Measurements from ENCODE around the gene ARHGDIG. TPM values are rescaled to one million over a fixed set of nuclear protein-coding genes. Genes with fewer than 3 reads are reported as not detected.

ARHGDIG gene
- total and polyA plus RNA-seq, 9 of the 15 experiments (the other 6 are each of a cell fraction or from before 2014, with no cell fraction given), result 0.36 to 2.5 (median 0.64) TPM; not detected in 2

DNA sequence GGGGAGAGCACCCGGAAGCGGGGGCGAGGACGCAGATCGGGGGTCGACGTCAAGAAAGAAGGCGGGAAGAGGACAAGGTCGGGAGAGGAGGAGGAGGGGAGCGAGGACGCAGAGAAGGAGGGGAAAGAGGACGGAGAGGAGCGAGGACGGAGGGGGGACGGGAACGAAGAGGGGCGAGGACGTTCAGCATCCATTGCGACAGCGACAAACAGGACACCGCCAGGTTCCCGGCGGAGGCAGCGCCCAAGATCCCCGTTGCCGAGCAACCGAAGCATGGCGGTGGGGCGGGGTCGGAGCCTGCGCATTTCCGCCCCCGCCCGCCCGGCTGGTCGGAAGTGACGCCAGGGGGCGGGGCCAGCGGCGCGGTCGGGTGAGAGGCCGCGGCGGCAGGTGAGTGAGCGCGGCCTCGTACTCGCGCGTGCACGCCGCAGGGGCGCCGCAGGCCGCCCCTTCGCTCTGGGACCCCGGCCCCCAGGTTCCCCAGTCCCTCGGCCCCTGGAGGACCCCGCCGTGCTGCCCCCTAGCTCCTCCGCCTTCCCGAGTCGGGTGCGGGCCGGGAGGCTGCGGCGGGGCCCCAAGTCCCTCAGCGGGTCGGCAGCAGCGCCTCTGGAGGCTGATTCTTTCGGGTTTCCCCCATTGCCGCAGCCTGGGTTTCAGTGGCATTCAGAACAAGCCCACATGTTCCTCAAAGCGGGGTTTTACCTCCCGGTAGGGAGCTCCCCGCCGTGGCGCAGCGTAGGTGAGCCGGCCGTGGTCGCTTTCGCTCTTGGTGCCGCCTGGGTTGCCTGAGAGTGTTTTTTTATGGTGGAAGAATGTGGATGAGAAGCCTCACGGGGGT lies 45.7 kb upstream of the ARHGDIG start, which contains the start of gene FAM234A (continued):
- TF ChIP-seq ETV5 (CRISPR knock-in tag; IDR thresholded peaks at IDR 0.05; ENCODE audit: low read depth), result 0 out of 2 replicates have a peak, but pooled peaks have one; percentile 14
- no peak for TF ChIP-seq SETDB1 (IDR thresholded peaks at IDR 0.05; ENCODE audit: low read length)

DNA sequence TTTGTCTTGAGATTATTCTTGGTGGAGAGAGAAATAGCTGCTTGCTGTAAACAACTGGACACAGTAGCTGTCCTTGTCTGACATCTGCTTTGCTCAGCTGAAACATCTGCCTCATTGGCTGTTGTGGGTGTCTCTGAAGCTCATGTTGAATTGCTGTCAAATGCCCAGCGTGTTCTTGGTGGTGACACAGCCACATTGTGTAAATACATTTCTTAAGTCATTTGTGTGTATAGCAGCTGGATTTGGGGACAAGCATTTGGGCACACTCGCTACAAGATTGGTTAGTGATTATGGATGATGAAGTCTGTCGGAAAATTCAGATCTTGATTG lies 40.5 kb upstream of the ARHGDIG start:
- ATAC-seq, result peak; percentile 19; the same call in 2 of the 3 replicates
- Histone ChIP-seq H3K9ac (ENCODE audit: insufficient read depth in 1 of 2, low read depth in 2 of 2, low read length in 2 of 2) (peak overlapping the region; percentile 24 to 43; a peak in 2 of 4 replicates), H3K36me3 (ENCODE audit: control insufficient read depth, insufficient read depth, low read length) (no peaks in the 10 kb centered on the region), H2AFZ (ENCODE audit: low read depth, low read length) (0 out of 2 replicates have a peak overlapping the region, but pooled peaks have one; percentile 1), H3K4me3 (no peak overlapping the region), H3K9me1 (ENCODE audit: control insufficient read depth, insufficient read depth, low read length) (no peaks in the 10 kb centered on the region), H3K9me3 (replicated peaks; ENCODE audit: control insufficient read depth, insufficient read depth, low read depth, low read length) (no peaks in the 10 kb centered on the region; the same call in 1 of the 2 replicates), H3K4me1 (replicated peaks in 1 of 2; ENCODE audit: control insufficient read depth in 2 of 2, insufficient read depth in 2 of 2, low read length in 2 of 2) (peaks cover 21 to 37% of the 10 kb centered on the region in 2 experiments), H3K4me2 (ENCODE audit: insufficient read depth, low read length) (peak overlapping the region; percentile 28), H3K79me2 (ENCODE audit: control insufficient read depth, insufficient read depth, low read length) (peaks cover 49% of the 10 kb centered on the region), H3K27me3 (ENCODE audit: control insufficient read depth in 2 of 2, insufficient read depth in 2 of 2, low read length in 2 of 2) (no peaks in the 10 kb centered on the region), H3K27ac (ENCODE audit: extremely low read depth, low read depth, low read length) (peak overlapping the region; percentile 53; the same call in 2 of the 3 replicates), H4K20me1 (replicated peaks; ENCODE audit: control insufficient read depth, insufficient read depth, low read length) (no peaks in the 10 kb centered on the region)
- POLR2A ChIA-PET, result interaction anchor here (0.8 to 1.5 kb wide), 4 partner anchors 9 to 103 kb away, joined by 3 to 7 read pairs (median 5); partner anchors contain the start of gene LUC7L
- in situ Hi-C loops (cut with MboI) (no loop called here), intact Hi-C loops (cut with micrococcal nuclease) (loop anchor here (5.0 kb wide), 1 partner anchor 112 kb away; the partner anchor contains the start of gene AXIN1)
- 12% methylated on average over 3 of the region's 3 CpGs for WGBS (ENCODE audit: insufficient coverage, low coverage, missing lambda C conversion rate)
- FAIRE-seq, result peak; percentile 79
- CTCF ChIA-PET (ENCODE audit: low intra/inter-chr PET ratio), result no interaction called here
- peak in 2 of 4 experiments; percentile 20 to 41 for DNase-seq (ENCODE audit: extremely low read depth in 1 of 4, low spot score in 3 of 4)
- BruUV-seq (replicated peaks), result no TSS peak
- TF ChIP-seq SIN3B (IDR thresholded peaks at IDR 0.05; ENCODE audit: low read depth), result no peak
- TF ChIP-seq FOXA1 (IDR thresholded peaks at IDR 0.05; ENCODE audit: borderline replicate concordance), result no peak
- TF ChIP-seq, protein P1, sequence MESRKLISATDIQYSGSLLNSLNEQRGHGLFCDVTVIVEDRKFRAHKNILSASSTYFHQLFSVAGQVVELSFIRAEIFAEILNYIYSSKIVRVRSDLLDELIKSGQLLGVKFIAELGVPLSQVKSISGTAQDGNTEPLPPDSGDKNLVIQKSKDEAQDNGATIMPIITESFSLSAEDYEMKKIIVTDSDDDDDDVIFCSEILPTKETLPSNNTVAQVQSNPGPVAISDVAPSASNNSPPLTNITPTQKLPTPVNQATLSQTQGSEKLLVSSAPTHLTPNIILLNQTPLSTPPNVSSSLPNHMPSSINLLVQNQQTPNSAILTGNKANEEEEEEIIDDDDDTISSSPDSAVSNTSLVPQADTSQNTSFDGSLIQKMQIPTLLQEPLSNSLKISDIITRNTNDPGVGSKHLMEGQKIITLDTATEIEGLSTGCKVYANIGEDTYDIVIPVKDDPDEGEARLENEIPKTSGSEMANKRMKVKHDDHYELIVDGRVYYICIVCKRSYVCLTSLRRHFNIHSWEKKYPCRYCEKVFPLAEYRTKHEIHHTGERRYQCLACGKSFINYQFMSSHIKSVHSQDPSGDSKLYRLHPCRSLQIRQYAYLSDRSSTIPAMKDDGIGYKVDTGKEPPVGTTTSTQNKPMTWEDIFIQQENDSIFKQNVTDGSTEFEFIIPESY (CRISPR knock-in tag; IDR thresholded peaks at IDR 0.05), result no peak
- TF ChIP-seq YBX1 (IDR thresholded peaks at IDR 0.05), result no peak
- TF ChIP-seq ZNF586 (CRISPR knock-in tag; conservative IDR thresholded peaks at IDR 0.05), result no peak
- TF ChIP-seq HOXB6 (CRISPR knock-in tag; IDR thresholded peaks at IDR 0.05; ENCODE audit: borderline replicate concordance), result no peak
- TF ChIP-seq ZFP30 (CRISPR knock-in tag; IDR thresholded peaks at IDR 0.05; ENCODE audit: borderline replicate concordance), result no peak
- peak; percentile 19 for TF ChIP-seq MEIS2 (IDR thresholded peaks at IDR 0.05; ENCODE audit: partially characterized antibody)
- peak; percentile 33 to 48; a peak in 2 of 4 replicates for TF ChIP-seq FOXK2 (conservative IDR thresholded peaks at IDR 0.05 in 1 of 2, IDR thresholded peaks at IDR 0.05 in 1 of 2; ENCODE audit: low read depth in 2 of 2)
- TF ChIP-seq, protein P2, sequence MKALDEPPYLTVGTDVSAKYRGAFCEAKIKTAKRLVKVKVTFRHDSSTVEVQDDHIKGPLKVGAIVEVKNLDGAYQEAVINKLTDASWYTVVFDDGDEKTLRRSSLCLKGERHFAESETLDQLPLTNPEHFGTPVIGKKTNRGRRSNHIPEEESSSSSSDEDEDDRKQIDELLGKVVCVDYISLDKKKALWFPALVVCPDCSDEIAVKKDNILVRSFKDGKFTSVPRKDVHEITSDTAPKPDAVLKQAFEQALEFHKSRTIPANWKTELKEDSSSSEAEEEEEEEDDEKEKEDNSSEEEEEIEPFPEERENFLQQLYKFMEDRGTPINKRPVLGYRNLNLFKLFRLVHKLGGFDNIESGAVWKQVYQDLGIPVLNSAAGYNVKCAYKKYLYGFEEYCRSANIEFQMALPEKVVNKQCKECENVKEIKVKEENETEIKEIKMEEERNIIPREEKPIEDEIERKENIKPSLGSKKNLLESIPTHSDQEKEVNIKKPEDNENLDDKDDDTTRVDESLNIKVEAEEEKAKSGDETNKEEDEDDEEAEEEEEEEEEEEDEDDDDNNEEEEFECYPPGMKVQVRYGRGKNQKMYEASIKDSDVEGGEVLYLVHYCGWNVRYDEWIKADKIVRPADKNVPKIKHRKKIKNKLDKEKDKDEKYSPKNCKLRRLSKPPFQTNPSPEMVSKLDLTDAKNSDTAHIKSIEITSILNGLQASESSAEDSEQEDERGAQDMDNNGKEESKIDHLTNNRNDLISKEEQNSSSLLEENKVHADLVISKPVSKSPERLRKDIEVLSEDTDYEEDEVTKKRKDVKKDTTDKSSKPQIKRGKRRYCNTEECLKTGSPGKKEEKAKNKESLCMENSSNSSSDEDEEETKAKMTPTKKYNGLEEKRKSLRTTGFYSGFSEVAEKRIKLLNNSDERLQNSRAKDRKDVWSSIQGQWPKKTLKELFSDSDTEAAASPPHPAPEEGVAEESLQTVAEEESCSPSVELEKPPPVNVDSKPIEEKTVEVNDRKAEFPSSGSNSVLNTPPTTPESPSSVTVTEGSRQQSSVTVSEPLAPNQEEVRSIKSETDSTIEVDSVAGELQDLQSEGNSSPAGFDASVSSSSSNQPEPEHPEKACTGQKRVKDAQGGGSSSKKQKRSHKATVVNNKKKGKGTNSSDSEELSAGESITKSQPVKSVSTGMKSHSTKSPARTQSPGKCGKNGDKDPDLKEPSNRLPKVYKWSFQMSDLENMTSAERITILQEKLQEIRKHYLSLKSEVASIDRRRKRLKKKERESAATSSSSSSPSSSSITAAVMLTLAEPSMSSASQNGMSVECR (CRISPR knock-in tag; IDR thresholded peaks at IDR 0.05), result no peak
